ENCODE data around the gene RAD52. TPM values are rescaled to one million over a fixed set of nuclear protein-coding genes. Genes with fewer than 3 reads are reported as not detected.

RAD52 gene
- polyA plus RNA-seq, 1 experiment, result 15.3 TPM

DNA sequence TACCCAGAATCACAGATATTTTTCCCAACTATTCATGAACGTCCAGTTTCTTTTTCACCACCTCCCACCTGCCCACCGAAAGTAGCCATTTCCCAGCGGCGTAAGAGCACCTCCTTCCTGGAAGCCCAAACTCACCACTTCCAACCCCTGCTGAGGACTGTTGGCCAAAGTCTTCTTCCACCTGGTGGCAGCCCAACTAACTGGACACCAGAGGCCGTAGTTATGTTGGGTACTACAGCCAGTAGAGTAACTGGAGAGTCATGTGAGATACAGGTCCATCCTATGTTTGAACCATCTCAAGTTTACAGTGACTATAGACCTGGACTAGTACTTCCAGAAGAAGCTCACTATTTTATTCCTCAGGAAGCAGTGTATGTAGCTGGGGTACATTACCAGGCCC is 81.6 kb downstream of the RAD52 start:
- DNase-seq (ENCODE audit: low read depth), result no peak
- TF ChIP-seq, protein P1, sequence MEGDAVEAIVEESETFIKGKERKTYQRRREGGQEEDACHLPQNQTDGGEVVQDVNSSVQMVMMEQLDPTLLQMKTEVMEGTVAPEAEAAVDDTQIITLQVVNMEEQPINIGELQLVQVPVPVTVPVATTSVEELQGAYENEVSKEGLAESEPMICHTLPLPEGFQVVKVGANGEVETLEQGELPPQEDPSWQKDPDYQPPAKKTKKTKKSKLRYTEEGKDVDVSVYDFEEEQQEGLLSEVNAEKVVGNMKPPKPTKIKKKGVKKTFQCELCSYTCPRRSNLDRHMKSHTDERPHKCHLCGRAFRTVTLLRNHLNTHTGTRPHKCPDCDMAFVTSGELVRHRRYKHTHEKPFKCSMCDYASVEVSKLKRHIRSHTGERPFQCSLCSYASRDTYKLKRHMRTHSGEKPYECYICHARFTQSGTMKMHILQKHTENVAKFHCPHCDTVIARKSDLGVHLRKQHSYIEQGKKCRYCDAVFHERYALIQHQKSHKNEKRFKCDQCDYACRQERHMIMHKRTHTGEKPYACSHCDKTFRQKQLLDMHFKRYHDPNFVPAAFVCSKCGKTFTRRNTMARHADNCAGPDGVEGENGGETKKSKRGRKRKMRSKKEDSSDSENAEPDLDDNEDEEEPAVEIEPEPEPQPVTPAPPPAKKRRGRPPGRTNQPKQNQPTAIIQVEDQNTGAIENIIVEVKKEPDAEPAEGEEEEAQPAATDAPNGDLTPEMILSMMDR (IDR thresholded peaks at IDR 0.05; ENCODE audit: insufficient read depth, low read depth, low read length), result no peak
- ChIA-PET POLR2A (no interaction called here), CTCF (no interaction called here)
- no peaks in the 10 kb centered on the region for H3K27me3 ChIP-seq (ENCODE audit: control insufficient read depth, insufficient read depth, low read length)
- no peak overlapping the region for H3K4me3 ChIP-seq (ENCODE audit: low read depth, low read length)
- H3K36me3 ChIP-seq (ENCODE audit: control insufficient read depth, insufficient read depth, low read length), result peaks cover 7% of the 10 kb centered on the region

DNA sequence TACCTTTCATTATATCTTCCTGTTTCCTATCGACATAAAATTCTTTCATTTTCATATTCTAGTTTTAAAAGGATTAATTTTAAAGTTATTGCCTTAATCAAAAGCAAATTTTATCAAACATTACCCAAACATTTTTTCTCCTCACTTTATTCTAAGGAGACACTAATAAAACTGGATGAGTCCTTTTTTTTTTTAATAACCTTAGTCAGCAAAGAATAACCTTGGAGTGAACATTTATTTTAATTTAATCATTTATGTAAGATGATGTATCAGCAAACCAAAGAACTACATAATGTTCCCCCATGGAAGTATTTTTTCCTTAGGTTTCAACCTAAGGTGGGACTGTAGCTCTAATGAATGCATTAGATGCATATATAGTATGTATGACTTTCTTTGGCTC is 83.9 kb downstream of the RAD52 start:
- DNase-seq (ENCODE audit: low read depth), result no peak
- TF ChIP-seq, protein P1 (IDR thresholded peaks at IDR 0.05; ENCODE audit: insufficient read depth, low read depth, low read length), result no peak
- ChIA-PET POLR2A (no interaction called here), CTCF (interaction anchor here (0.9 kb wide), 1 partner anchor 13 kb away, joined by 3 read pairs; no protein-coding TSS in a partner anchor)
- peaks cover 13% of the 10 kb centered on the region for H3K36me3 ChIP-seq (ENCODE audit: control insufficient read depth, insufficient read depth, low read length)
- H3K27me3 ChIP-seq (ENCODE audit: control insufficient read depth, insufficient read depth, low read length), result no peaks in the 10 kb centered on the region
- no peak overlapping the region for H3K4me3 ChIP-seq (ENCODE audit: low read depth, low read length)

DNA sequence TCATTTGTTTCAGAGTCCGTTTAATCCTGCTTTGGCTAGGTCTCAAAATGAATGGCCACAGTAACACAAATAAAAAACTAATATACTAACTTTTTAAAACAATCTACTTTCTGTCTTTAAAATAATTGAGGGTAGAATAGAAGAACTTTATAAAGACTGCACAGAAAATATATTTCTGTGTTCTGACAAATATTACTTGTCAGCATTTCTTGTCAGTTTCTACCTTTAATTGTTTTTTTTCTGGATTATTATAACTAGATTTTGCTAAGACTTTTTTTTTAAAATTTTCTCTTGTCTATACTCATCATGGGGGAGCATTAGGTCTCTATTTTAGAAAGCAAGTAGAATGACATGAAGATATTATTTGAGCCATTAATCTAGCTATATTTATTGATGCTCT is 86.2 kb downstream of the RAD52 start:
- H3K27me3 ChIP-seq (ENCODE audit: control insufficient read depth, insufficient read depth, low read length), result no peaks in the 10 kb centered on the region
- DNase-seq (ENCODE audit: low read depth), result no peak
- CTCF ChIA-PET, result no interaction called here
- POLR2A ChIA-PET, result no interaction called here
- TF ChIP-seq, protein P1 (IDR thresholded peaks at IDR 0.05; ENCODE audit: insufficient read depth, low read depth, low read length), result no peak
- H3K36me3 ChIP-seq (ENCODE audit: control insufficient read depth, insufficient read depth, low read length), result peaks cover 9% of the 10 kb centered on the region
- H3K4me3 ChIP-seq (ENCODE audit: low read depth, low read length), result no peak overlapping the region

DNA sequence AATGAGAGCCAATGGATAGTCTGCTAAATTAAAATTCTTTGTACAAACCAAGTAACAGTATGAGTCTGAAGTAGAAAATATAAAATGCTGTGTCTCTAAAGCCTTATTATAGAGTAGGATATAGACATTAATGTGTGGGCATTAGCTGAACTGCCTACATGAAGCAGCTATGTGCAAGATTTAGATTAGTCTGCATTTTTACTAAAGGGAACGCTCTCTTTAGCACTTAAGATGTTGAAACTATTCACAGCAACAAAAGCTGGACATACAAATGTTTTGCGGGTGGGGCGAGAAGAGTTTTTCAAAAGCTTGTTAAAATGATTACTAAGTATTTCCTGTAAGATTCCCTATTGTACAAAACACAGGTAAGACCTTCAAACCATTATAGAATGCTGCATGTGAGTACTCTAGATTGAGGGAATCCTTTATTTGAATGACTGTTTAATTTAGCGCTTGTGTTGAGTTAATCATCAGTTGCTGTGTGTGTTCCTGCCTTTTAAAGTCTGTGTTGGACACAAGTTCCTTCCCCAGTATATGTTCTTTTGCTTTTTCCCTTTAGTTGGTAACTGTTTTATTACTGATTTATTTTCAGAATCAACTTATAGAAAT is 87.1 kb downstream of the RAD52 start:
- no peaks in the 10 kb centered on the region for H3K27me3 ChIP-seq (ENCODE audit: control insufficient read depth, insufficient read depth, low read length)
- no peak for DNase-seq (ENCODE audit: low read depth)
- ChIA-PET CTCF (interaction anchor here (1.9 kb wide), 1 partner anchor 48 kb away, joined by 6 read pairs; no protein-coding TSS in a partner anchor), POLR2A (no interaction called here)
- H3K36me3 ChIP-seq (ENCODE audit: control insufficient read depth, insufficient read depth, low read length), result peaks cover 8% of the 10 kb centered on the region
- TF ChIP-seq, protein P1 (IDR thresholded peaks at IDR 0.05; ENCODE audit: insufficient read depth, low read depth, low read length), result no peak
- no peak overlapping the region for H3K4me3 ChIP-seq (ENCODE audit: low read depth, low read length)

Other genes with a start within 250 kb of the RAD52 start
- gene WNK1, start 197.1 kb downstream of the RAD52 start, polyA plus RNA-seq (2011; rRNA removed), result 35.8 and 45.2 TPM in 2 replicates
- 14.5 and 18.5 TPM in 2 replicates for gene ERC1, start 41.5 kb upstream of the RAD52 start, polyA plus RNA-seq (2011; rRNA removed)